Endometrial microvascular endothelial cells (primary cell): ENCODE results near the gene VWA8. TPM values are rescaled to one million over a fixed set of nuclear protein-coding genes. Genes with fewer than 3 reads are reported as not detected.
"Not testable (repeated sequence)": the region's sequence is repeated elsewhere in the genome, so short reads cannot be mapped to it uniquely, and the experiment has no call there.

Experiments used
- in situ Hi-C: cut with HindIII; loops from 2 replicates; pipeline ENCODE4 v1.10.0; 2017; ENCODE audit warnings: low sequenced_read_pairs, low pct_unique_long_range_greater_than_20kb; ENCODE audit errors: inconsistent ontology term
- total RNA-seq: library from RNA; depleted of rRNA; stranded (reverse); fragments of >200 nt; gene quantifications from one replicate; pipeline ENCODE4 v1.2.3, GENCODE V29; 2015; ENCODE audit errors: inconsistent ontology term

The VWA8 gene
- total RNA-seq, 1 donor from 2014 or later, result 10.1 TPM

- in situ Hi-C loops, result no loop called here
These were observed 10.0 kb upstream of the VWA8 start for GRCh38 chr13:41970918-41971317.

GRCh38 chr13:41970022-41970421 lies 9.1 kb upstream of the VWA8 start:
- in situ Hi-C loops, result no loop called here

GRCh38 chr13:41969072-41969471 lies 8.2 kb upstream of the VWA8 start:
- in situ Hi-C loops, result no loop called here

DNA sequence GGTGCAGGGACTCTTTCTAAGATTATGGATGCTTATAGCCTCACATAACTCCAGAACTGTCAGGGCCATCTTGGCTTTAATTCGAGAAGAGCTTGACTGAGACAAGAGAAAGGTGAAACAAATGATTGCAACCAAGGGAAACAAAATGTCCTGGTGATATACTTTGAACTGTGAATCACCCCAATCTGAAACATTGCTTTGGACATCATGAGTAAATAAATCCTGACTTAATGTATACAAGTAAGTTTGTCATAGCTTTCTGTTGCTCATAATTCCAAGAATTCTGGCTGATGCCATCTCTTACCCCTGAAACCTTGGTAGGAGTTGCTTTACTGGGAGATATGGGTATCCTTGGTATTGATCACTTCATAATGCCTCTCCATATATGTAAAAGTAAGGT lies 5.8 kb upstream of the VWA8 start:
- in situ Hi-C loops, result no loop called here

DNA sequence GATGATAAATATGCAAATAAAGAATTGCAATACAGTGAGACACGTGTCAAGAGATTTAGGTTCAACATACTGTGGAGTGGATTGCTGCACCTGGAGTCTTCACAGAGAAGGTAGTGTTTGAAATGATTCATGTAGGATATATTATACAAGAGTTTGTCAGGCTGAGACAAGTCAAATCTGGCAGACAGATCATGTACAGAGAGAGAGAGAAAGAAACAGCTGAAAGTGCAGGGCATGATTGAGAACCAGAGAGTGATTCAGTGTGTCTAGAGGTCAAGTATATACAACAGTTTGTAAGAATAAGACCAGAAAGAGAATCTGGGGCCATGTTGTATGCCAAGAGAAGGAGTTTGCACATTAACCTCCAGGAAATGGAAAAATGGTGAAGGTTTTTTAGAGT lies 2.1 kb upstream of the VWA8 start:
- in situ Hi-C loops, result no loop called here

GRCh38 chr13:41961466-41961760 lies 504 bp upstream of the VWA8 start:
- in situ Hi-C loops, result no loop called here

DNA sequence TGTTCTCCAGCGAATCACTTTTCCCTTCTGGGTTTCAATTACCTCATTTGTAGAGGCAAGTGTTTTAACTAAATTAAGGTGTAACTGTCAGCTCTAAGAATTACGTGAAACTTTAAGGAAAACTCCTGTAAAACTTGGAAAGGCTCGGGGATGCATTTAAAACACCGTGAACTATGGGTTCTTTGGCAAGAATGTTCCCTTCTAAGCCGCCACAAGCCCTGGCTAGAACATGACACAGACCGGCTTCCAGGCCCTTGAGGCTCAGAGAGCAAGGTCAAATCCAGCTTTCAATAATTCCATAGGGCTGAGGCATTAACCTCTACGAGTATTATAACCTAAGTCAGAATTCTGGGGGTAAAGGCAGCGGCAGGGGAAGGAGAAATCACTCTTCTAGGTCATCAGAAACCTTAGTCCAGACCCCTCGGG lies 685 bp downstream of the VWA8 start:
- in situ Hi-C loops, result no loop called here

GRCh38 chr13:41956272-41956671 lies 4.6 kb downstream of the VWA8 start:
- in situ Hi-C loops, result no loop called here

DNA sequence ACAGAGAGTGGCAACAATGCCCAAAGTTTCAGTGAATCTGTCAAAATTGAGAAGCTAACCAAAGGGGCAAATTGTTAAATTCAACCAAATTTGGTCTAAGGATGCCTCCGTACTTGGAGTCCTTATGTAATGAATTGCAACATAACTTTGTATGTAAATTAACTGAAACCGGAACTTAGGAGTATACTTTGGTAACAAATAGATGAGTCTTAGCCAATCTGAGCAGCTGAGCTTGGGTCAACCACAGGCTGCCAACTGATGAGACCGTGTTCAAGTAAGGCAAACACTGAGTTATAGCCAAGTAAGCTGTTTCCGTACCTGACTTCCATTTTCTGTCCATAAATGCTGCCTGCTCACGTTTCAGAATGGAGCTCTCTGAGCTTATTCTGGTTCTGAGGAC lies 5.3 kb downstream of the VWA8 start:
- in situ Hi-C loops, result no loop called here

DNA sequence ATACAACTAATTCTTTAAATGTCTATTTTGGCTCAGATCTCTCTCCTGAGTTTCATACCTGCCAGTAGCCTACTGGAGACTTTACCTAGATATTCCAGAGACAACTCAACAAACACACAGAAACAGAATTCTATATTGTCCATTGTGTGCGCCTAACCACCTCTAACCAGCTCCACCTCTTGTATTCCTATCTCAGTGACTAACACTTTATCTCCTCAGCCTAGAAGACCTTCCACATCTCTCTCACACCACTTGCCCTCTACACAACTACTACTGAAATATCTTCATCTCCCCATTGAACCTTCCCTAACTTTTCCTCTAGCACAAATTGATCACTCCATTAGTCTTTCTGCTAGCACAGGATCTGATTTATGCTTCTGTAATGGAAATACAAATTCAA lies 6.7 kb downstream of the VWA8 start:
- in situ Hi-C loops, result no loop called here

DNA sequence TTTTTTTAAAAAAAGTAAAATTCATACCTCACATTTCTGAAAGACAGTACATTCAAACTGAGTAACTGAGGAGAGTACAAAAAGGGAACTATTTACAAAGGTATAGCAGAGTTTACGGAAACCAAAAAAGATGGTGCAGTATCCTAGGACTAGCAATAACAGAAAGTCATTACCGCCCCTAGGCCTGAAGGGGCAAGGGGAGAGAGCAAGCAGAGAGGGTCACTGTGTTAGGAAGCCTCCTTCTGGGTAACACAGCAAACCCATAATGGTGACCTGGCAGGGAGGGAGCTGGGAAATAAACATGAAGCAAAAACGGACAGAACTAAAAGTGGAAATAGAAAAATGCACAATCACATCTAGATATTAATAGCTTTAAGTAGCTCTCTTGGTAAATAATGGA lies 8.2 kb downstream of the VWA8 start:
- in situ Hi-C loops, result no loop called here

GRCh38 chr13:41949104-41949503 lies 11.8 kb downstream of the VWA8 start:
- in situ Hi-C loops, result not testable (repeated sequence)

DNA sequence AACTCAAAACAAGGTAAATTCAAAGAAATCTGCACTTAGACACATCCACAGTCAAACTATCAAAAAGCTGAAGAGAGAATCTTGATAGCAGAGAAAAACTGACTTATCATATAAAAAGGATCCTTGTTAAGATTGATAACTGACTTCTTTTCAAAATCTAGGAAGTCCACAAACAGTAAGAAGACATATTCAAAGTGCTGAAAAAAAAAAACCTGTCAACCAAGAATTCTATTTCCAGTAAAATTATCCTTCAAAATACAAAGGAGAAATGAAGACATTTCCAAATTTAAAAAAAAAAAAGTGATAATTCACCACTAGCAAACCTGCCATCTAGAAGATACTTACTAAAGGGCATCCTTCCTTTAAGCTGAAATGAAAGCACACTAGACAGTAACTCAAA lies 15.0 kb downstream of the VWA8 start:
- in situ Hi-C loops, result no loop called here

GRCh38 chr13:41944635-41945397 lies 16.1 kb downstream of the VWA8 start:
- in situ Hi-C loops, result no loop called here

- in situ Hi-C loops, result no loop called here
These were observed 16.7 kb downstream of the VWA8 start for GRCh38 chr13:41944229-41944628.

- in situ Hi-C loops, result no loop called here
These were observed 18.3 kb downstream of the VWA8 start for GRCh38 chr13:41942462-41943094.

GRCh38 chr13:41941174-41941573 lies 19.7 kb downstream of the VWA8 start:
- in situ Hi-C loops, result no loop called here

- in situ Hi-C loops, result no loop called here
These were observed 21.5 kb downstream of the VWA8 start for GRCh38 chr13:41939398-41939797.

DNA sequence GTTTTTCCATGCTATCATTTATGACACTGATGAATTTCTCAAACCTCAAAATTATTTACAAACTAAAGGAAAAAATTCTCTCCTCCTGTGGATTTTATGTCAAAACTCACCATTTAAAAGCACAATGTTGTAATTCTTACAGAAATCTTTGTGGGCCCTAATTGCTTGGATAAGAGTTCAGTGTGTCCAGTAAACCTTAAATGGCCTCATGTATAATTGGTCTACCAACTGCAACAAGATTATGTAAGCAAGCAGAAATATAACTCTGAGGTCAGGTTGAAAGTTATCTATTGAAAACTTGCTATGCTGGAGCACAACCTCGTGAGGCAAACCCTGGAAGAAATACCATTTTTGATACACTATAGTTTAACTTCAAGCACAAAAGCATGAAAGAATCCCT lies 22.0 kb downstream of the VWA8 start:
- in situ Hi-C loops, result no loop called here

- in situ Hi-C loops, result no loop called here
These were observed 23.5 kb downstream of the VWA8 start for GRCh38 chr13:41937388-41937787.

GRCh38 chr13:41935501-41935900 lies 25.4 kb downstream of the VWA8 start:
- in situ Hi-C loops, result no loop called here
